DND-41 (cell line): ENCODE data around the gene PPA2.

ENCODE experiments used
- EZH2 ChIP-seq: IDR thresholded peaks from 3 replicates; pipeline ENCODE4 v1.6.1; 2012; ENCODE audit warnings: borderline replicate concordance, low read depth, mild to moderate bottlenecking, moderate library complexity, low read length, inconsistent platforms; ENCODE audit not compliant: severe bottlenecking
- TF ChIP-seq, protein P1 (sequence below): IDR thresholded peaks from 2 replicates; pipeline ENCODE4 v1.5.1; 2012; ENCODE audit warnings: borderline replicate concordance, low read length, moderate library complexity, mild to moderate bottlenecking; ENCODE audit not compliant: poor library complexity, severe bottlenecking; ENCODE audit errors: extremely low read depth

DNA sequence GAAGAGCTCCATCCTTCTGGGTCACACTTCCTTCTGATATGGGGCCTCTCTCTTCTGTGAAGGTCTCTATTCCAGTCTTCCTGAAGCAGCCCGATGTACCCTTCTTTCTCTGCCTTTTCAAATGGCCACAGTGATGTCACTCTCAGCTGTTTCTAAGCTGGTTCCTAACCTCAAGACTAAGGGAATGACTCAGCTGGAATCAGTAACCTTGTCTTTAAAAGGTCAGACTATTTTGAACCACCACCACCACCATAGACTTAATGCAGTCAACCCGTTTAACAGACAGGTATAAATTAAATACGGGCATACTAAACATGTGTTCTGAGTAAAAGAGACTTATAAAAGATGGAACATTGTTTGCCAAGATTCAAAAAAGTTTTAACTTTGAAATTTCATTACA, 121.0 kb downstream of the PPA2 start:
- TF ChIP-seq, protein P1, sequence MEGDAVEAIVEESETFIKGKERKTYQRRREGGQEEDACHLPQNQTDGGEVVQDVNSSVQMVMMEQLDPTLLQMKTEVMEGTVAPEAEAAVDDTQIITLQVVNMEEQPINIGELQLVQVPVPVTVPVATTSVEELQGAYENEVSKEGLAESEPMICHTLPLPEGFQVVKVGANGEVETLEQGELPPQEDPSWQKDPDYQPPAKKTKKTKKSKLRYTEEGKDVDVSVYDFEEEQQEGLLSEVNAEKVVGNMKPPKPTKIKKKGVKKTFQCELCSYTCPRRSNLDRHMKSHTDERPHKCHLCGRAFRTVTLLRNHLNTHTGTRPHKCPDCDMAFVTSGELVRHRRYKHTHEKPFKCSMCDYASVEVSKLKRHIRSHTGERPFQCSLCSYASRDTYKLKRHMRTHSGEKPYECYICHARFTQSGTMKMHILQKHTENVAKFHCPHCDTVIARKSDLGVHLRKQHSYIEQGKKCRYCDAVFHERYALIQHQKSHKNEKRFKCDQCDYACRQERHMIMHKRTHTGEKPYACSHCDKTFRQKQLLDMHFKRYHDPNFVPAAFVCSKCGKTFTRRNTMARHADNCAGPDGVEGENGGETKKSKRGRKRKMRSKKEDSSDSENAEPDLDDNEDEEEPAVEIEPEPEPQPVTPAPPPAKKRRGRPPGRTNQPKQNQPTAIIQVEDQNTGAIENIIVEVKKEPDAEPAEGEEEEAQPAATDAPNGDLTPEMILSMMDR, result no peak
- no peak for TF ChIP-seq EZH2
